HL-60 (cell line): ENCODE results near the gene CPT1A.

Experiments used
- CTCF ChIP-seq: IDR thresholded peaks from one replicate; pipeline ENCODE4 v1.5.1; 2011; ENCODE audit warnings: low read length, control low read depth, inconsistent platforms; ENCODE audit not compliant: insufficient read depth
- POLR2AphosphoS5 ChIP-seq: IDR thresholded peaks from 2 replicates; pipeline ENCODE4 v1.6.1; 2012; ENCODE audit warnings: low read depth
- REST ChIP-seq: IDR thresholded peaks from 2 replicates; pipeline ENCODE4 v1.6.1; 2012; ENCODE audit warnings: low read depth; ENCODE audit not compliant: insufficient replicate concordance

GRCh38 chr11:68826726-68827125 lies 15.0 kb downstream of the CPT1A start:
- no peak for TF ChIP-seq CTCF
- TF ChIP-seq POLR2AphosphoS5, result no peak
- TF ChIP-seq REST, result no peak
